A673 (cell line): ENCODE data around the gene RBM15B.

Source experiments
- CTCF ChIP-seq: fragments of 300-800, 200-600 bp; sonication (generic); conservative IDR thresholded peaks from 2 replicates; pipeline ENCODE4 v1.5.1; 2017; ENCODE audit warnings: low read depth, mild to moderate bottlenecking, antibody characterized with exemption, low read length, moderate library complexity, mixed read lengths
- EZH2 ChIP-seq: fragments of 200-600 bp; sonication (generic); IDR thresholded peaks from 2 replicates; pipeline ENCODE4 v1.6.1; 2017; ENCODE audit warnings: borderline replicate concordance, low read depth, mild to moderate bottlenecking, mixed read lengths, antibody characterized with exemption, low read length; ENCODE audit not compliant: poor library complexity, severe bottlenecking

GRCh38 chr3:51375571-51375970 lies 15.5 kb upstream of the RBM15B start:
- TF ChIP-seq CTCF (no peak), EZH2 (no peak)
